Pulmonary artery endothelial cell (primary cell): ENCODE data around the gene PRMT1. TPM values are rescaled to one million over a fixed set of nuclear protein-coding genes. Genes with fewer than 3 reads are reported as not detected.
"Not testable (repeated sequence)": the region's sequence is repeated elsewhere in the genome, so short reads cannot be mapped to it uniquely, and the experiment has no call there.

ENCODE experiments used
- DNase-seq: peaks from one replicate; pipeline ENCODE4 v3.0.0-alpha.2; 2011; ENCODE audit warnings: low read depth, low spot score
- total RNA-seq: library from RNA; depleted of rRNA; stranded (reverse); fragments of >200 nt; gene quantifications from 2 replicates; pipeline ENCODE4 v1.2.3, GENCODE V29; 2014

The PRMT1 gene
- total RNA-seq, 1 donor from 2014 or later, result 582 TPM

GRCh38 chr19:49718511-49718910, 41.4 kb downstream of the PRMT1 start:
- no peak for DNase-seq

GRCh38 chr19:49718991-49719390, 41.9 kb downstream of the PRMT1 start:
- no peak for DNase-seq

- DNase-seq, result not testable (repeated sequence)
These were observed 42.3 kb downstream of the PRMT1 start for GRCh38 chr19:49719420-49719819.

- no peak for DNase-seq
These were observed 50.4 kb downstream of the PRMT1 start for GRCh38 chr19:49727217-49728030.

- no peak for DNase-seq
These were observed 53.1 kb downstream of the PRMT1 start for GRCh38 chr19:49730166-49730565.

Other genes starting within 250 kb of the PRMT1 start
- 0.04 TPM in 1 of 2 replicates, not detected in the other for gene SLC17A7, start 235.7 kb upstream of the PRMT1 start, total RNA-seq
- 128 and 170 TPM in 2 replicates for gene PIH1D1, start 225.5 kb upstream of the PRMT1 start, total RNA-seq
- 54.9 and 58.8 TPM in 2 replicates for gene ALDH16A1, start 224.0 kb upstream of the PRMT1 start, total RNA-seq
- gene FLT3LG, start 203.1 kb upstream of the PRMT1 start, total RNA-seq, result 1.6 and 2.4 TPM in 2 replicates
- 2,556 and 3,423 TPM in 2 replicates for gene RPL13A, start 189.7 kb upstream of the PRMT1 start, total RNA-seq
- gene RPS11, start 180.8 kb upstream of the PRMT1 start, total RNA-seq, result 1,813 and 2,923 TPM in 2 replicates
- gene FCGRT, start 164.6 kb upstream of the PRMT1 start, total RNA-seq, result 59.5 and 85.5 TPM in 2 replicates
- gene RCN3, start 149.3 kb upstream of the PRMT1 start, total RNA-seq, result 101 and 237 TPM in 2 replicates
- gene NOSIP, start 96.7 kb upstream of the PRMT1 start, total RNA-seq, result 107 and 113 TPM in 2 replicates
- gene PRRG2, start 96.0 kb upstream of the PRMT1 start, total RNA-seq, result 3.1 and 4.1 TPM in 2 replicates
- gene PRR12, start 86.1 kb upstream of the PRMT1 start, total RNA-seq, result 1.8 and 2.0 TPM in 2 replicates
- 45.8 and 54.9 TPM in 2 replicates for gene RRAS, start 37.1 kb upstream of the PRMT1 start, total RNA-seq
- 10.7 and 12.0 TPM in 2 replicates for gene SCAF1, start 35.1 kb upstream of the PRMT1 start, total RNA-seq
- gene IRF3, start 11.4 kb upstream of the PRMT1 start, total RNA-seq, result 51.4 and 85.1 TPM in 2 replicates
- 6.8 and 11.4 TPM in 2 replicates for gene BCL2L12, start 11.3 kb upstream of the PRMT1 start, total RNA-seq
- gene ADM5, start 12.3 kb downstream of the PRMT1 start, total RNA-seq, result 0.40 and 0.74 TPM in 2 replicates
- gene CPT1C, start 13.8 kb downstream of the PRMT1 start, total RNA-seq, result 20.0 and 24.7 TPM in 2 replicates
- gene TSKS, start 86.0 kb downstream of the PRMT1 start, total RNA-seq, result not detected in 2 replicates
- 65.3 and 65.6 TPM in 2 replicates for gene AP2A1, start 89.7 kb downstream of the PRMT1 start, total RNA-seq
- 23.9 and 34.9 TPM in 2 replicates for gene FUZ, start 136.0 kb downstream of the PRMT1 start, total RNA-seq
- 13.1 and 13.8 TPM in 2 replicates for gene MED25, start 141.0 kb downstream of the PRMT1 start, total RNA-seq
- 47.3 and 65.2 TPM in 2 replicates for gene PTOV1, start 173.9 kb downstream of the PRMT1 start, total RNA-seq
- 47.2 and 48.2 TPM in 2 replicates for gene PNKP, start 190.3 kb downstream of the PRMT1 start, total RNA-seq
- 7.6 and 11.2 TPM in 2 replicates for gene AKT1S1, start 200.1 kb downstream of the PRMT1 start, total RNA-seq
- gene TBC1D17, start 200.4 kb downstream of the PRMT1 start, total RNA-seq, result 7.1 and 7.3 TPM in 2 replicates
- gene IL4I1, start 219.6 kb downstream of the PRMT1 start, total RNA-seq, result 3.3 and 4.7 TPM in 2 replicates